ENCODE results near the gene CDK14.

GRCh38 chr7:90613088-90613498 lies 17.0 kb downstream of the CDK14 start:
- TF ChIP-seq, protein P1, sequence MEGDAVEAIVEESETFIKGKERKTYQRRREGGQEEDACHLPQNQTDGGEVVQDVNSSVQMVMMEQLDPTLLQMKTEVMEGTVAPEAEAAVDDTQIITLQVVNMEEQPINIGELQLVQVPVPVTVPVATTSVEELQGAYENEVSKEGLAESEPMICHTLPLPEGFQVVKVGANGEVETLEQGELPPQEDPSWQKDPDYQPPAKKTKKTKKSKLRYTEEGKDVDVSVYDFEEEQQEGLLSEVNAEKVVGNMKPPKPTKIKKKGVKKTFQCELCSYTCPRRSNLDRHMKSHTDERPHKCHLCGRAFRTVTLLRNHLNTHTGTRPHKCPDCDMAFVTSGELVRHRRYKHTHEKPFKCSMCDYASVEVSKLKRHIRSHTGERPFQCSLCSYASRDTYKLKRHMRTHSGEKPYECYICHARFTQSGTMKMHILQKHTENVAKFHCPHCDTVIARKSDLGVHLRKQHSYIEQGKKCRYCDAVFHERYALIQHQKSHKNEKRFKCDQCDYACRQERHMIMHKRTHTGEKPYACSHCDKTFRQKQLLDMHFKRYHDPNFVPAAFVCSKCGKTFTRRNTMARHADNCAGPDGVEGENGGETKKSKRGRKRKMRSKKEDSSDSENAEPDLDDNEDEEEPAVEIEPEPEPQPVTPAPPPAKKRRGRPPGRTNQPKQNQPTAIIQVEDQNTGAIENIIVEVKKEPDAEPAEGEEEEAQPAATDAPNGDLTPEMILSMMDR (IDR thresholded peaks at IDR 0.05; ENCODE audit: extremely low read depth in 1 of 2, insufficient read depth in 1 of 2, low read depth in 1 of 2, low read length in 2 of 2) = no peak
- TF ChIP-seq POLR2A (IDR thresholded peaks at IDR 0.05; ENCODE audit: low read depth, low read length) (no peak), EZH2 (IDR thresholded peaks at IDR 0.05; ENCODE audit: borderline replicate concordance, low read depth, low read length, severe bottlenecking) (no peak), MYC (IDR thresholded peaks at IDR 0.05; ENCODE audit: low read depth, low read length) (no peak), FOS (IDR thresholded peaks at IDR 0.05; ENCODE audit: borderline replicate concordance, insufficient read depth, low read length) (peak; percentile 56), POLR2AphosphoS5 (IDR thresholded peaks at IDR 0.05; ENCODE audit: insufficient read depth, low read depth, low read length) (no peak)
